HG03103 (cell line): ENCODE data around the gene CAMK2B.
"Not testable (repeated sequence)": the region's sequence is repeated elsewhere in the genome, so short reads cannot be mapped to it uniquely, and the experiment has no call there.

Experiments used
- ATAC-seq: cut with Tn5 transposase; IDR thresholded peaks from one replicate; pipeline ENCODE4 v1.9.1; 2021; ENCODE audit warnings: low read depth; ENCODE audit not compliant: unreplicated experiment

The CAMK2B gene

GRCh38 chr7:44200699-44201461, 124.5 kb downstream of the CAMK2B start, which contains the start of gene YKT6:
Gene YKT6 (plus strand): TSS chr7:44200978. CDS start chr7:44201136, 158 bp downstream.
- ATAC-seq = peak; percentile 93

- not testable (repeated sequence) for ATAC-seq
Observed at GRCh38 chr7:44200163-44200562, 125.2 kb downstream of the CAMK2B start.

- ATAC-seq = no peak
Observed at GRCh38 chr7:44197474-44197873, 127.9 kb downstream of the CAMK2B start.

DNA sequence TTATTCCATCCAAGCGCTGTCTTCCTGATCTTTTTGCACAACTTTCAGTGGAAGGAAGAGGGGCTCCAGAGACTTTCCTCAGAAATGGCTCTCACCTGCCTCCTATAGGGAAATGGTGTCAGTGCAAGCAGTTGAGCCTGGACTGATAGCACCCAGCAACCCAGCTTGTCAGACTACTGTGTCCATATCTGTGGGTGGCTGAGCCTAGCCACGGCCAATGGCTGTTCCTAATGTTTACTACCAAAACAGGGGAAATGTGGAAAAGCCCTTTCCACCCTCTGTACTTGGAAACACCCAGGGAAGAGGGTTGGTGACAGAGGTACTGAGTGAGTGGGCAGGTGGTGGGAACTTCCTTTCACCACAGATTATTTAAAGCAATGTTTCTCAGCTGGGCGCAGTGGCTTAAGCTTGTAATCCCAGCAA, 128.9 kb downstream of the CAMK2B start:
- ATAC-seq = no peak

- ATAC-seq = no peak
Observed at GRCh38 chr7:44195889-44196288, 129.5 kb downstream of the CAMK2B start.

GRCh38 chr7:44194562-44195145, 130.7 kb downstream of the CAMK2B start:
- ATAC-seq = no peak

DNA sequence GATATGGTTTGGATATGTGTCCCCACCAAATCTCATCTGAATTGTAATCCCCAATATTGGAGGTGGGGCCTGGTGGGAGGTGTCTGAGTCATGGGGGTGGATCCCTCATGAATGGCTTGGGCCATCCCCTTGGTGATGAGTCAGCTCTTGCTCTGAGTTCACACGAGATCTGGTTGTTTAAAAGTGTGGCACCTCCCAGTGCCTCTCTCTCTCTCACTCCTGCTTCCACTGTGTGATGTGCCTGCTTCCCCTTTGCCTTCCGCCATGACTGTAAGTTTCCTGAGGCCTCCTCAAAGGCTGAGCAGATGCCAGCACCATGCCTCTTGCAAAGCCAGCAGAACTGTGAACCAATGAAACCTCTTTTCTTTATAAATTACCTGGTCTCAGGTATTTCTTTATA, 131.3 kb downstream of the CAMK2B start:
- no peak for ATAC-seq

GRCh38 chr7:44193011-44193802, 132.2 kb downstream of the CAMK2B start:
- ATAC-seq = no peak

- ATAC-seq = no peak
Observed at GRCh38 chr7:44191171-44191570, 134.2 kb downstream of the CAMK2B start.

DNA sequence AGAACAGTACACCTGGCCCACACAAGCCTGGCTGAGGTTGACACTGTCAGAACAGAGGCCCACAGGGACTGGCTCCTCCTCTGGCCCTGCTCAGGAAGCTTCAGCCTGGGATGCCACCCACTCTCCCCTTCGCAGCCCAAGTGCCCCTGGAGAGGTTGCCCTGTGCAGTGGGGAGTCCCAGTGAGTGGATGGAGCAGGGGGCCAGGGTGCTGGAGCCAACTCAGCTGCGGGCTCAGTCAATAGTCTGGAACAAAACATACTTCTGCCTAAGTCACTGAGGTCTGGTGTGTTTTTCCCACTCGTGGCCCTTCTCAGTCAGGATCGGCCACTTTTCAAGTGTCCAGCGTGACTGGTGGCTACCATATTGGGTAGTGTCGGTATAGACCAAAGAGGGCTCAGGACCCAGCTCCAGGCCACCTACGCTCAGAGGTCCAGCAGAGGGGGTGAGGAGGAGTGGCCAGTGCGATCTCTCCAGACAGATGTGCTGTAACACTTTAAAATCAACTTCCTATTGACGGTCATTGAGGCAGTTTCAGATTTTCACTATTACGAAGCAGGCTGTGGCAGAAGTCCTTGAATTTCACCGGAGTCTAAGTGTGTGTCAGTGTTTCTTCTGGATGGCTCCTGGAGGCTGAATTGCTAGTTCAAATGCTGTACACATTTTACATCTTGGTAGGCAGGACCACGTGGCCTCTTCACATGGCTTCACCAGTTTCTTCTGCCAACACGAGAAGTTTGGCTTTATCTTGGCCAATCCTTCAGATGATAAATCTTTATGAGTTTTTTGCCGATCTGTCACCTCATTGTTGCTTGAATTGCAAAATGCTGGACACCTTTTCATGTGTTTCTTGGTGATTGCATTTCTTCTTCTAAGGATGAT, 135.2 kb downstream of the CAMK2B start:
- no peak for ATAC-seq

- ATAC-seq = no peak
Observed at GRCh38 chr7:44189286-44189992, 136.0 kb downstream of the CAMK2B start, which contains the start of gene GCK. Gene GCK (minus strand): TSS chr7:44189439. CDS start chr7:44188953, 486 bp downstream.

DNA sequence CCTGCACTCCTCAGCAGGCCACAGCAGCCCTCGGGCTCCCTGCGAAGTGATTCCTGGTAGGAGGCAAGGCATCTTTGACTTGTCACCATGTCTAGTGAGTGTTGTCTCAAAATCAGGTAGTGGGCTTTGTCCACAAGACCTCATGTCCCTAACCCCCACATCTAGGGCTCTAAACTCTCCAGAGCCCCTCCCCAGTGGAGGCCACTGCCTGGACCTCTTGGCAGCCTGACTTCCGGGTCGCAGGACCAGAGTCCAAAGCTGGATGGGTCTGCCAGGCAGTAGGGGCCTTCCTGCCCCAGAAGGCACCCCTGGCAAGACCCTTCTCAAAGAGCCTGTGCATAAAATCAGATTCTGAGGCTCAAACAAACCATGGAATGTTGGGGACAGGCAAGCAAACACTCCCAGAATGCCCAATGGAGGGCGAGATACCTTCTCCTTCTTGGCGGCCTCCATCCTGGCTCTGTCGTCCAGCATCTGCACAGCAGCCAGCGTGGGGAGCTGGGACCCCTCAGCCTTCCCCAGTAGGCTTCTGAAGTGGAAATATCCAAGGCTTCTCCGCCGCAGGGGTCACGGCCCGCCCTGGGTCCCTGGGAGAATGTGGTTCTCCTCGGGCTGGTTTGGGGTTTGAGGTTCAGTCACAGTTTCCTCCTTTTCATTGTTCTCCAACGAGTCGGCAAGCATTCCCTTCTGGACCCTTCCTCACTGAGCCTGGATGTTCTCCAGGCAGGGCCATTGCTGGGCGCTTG, 136.7 kb downstream of the CAMK2B start:
- no peak for ATAC-seq

- ATAC-seq = no peak
Observed at GRCh38 chr7:44187636-44188416, 137.6 kb downstream of the CAMK2B start.

- ATAC-seq = no peak
Observed at GRCh38 chr7:44186736-44187135, 138.7 kb downstream of the CAMK2B start.

DNA sequence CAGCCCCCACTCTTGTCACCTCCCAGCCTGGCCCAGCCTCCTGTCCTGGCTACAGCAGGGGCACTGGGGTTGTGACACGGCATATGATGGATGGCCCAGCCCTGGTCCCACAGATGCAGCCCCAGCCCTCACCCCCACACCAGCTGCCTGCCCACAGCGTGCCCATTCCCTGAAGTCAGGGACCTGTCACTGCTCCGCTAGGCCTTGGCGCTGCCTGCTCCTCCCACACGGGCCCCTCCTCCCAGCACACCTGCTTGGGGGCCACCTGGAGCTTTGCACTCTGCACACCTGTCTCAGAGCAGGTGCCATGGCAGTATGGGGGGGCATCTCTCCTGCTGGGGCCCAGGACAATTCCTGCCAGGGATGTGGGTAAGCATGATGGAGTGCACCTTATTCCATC, 139.7 kb downstream of the CAMK2B start:
- no peak for ATAC-seq

DNA sequence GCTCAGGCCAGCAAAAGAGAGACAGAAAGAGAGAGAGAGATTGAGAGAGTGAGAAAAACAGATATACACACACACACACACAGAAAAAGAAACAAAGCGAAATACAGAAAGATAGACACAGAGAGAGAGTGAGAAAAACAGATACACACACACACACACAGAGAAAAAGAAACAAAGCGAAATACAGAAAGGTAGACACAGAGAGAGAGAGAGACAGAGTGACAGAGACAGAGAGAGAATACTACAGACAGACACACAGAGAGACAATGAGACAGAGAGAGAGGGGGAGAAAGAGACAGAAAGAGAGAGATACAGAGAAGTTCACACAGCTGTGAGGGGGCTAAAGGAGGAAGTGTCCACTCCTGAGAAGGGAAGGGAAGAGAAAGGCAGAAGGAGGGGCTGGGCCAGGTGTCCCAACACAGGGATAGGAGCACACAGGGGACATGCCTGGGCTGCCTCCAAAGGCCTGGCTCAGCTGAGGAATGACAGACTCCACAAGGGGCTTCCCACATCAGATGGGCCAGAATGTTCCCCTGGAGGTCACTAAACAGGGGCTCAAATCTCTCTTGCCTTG, 140.4 kb downstream of the CAMK2B start:
- no peak for ATAC-seq

- no peak for ATAC-seq
Observed at GRCh38 chr7:44184206-44184872, 141.1 kb downstream of the CAMK2B start.
